Duodenal mucosa (tissue), 2 donors: Measurements from ENCODE around the gene KCNN4.

Source experiments
- H3K27ac ChIP-seq: one replicate; pipeline ENCODE4 v1.7.0; 2013; ENCODE audit warnings: low read depth, low read length
- H3K27me3 ChIP-seq, 2 donors: one replicate each; pipeline ENCODE4 v1.7.0; 2013; ENCODE audit warnings: low read length in 2 of 2, control low read depth in 1 of 2; ENCODE audit not compliant: insufficient read depth in 2 of 2, control insufficient read depth in 1 of 2
- H3K36me3 ChIP-seq, 2 donors: one replicate each; pipeline ENCODE4 v1.7.0; 2013; ENCODE audit warnings: low read length in 2 of 2, control low read depth in 1 of 2; ENCODE audit not compliant: insufficient read depth in 2 of 2, control insufficient read depth in 1 of 2
- H3K4me1 ChIP-seq, 2 donors: one replicate each; pipeline ENCODE4 v1.7.0; 2013; ENCODE audit warnings: low read length in 2 of 2, control low read depth in 1 of 2; ENCODE audit not compliant: insufficient read depth in 2 of 2, control insufficient read depth in 1 of 2
- H3K4me3 ChIP-seq, 2 donors: one replicate each; pipeline ENCODE4 v1.7.0; 2013; ENCODE audit warnings: low read length in 2 of 2, low read depth in 1 of 2
- H3K9ac ChIP-seq, 2 donors: one replicate each; pipeline ENCODE4 v1.7.0; 2013; ENCODE audit warnings: low read length in 2 of 2, low read depth in 1 of 2
- H3K9me3 ChIP-seq, 2 donors: one replicate each; pipeline ENCODE4 v1.7.0; 2013; ENCODE audit warnings: low read length in 2 of 2, control low read depth in 1 of 2; ENCODE audit not compliant: control insufficient read depth in 1 of 2

Gene KCNN4

DNA sequence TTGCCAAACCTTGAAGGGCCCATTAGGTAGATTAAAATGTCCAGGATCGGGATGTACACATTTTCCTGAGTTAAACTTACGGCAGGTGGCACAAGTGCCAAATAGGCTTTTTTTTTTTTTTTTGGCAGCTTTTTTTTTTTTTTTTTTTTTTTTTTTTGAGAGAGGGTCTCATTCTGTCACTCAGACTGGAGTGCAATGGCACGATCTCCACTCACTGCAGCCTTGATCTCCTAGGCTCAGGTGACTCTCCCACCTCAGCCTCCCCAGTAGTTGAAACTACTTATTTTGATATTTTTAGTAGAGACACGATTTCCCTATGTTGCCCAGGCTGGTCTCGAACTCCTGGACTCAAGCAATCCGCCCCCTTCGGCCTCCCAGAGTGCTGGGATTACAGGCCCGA lies 55.9 kb downstream of the KCNN4 start:
- H3K4me3 ChIP-seq = no peak overlapping the region
- peaks cover 0 to 4% of the 10 kb centered on the region in 2 donors for H3K4me1 ChIP-seq
- no peaks in the 10 kb centered on the region for H3K27me3 ChIP-seq
- no peak overlapping the region for H3K9ac ChIP-seq
- peaks cover 8 to 17% of the 10 kb centered on the region in 2 donors for H3K36me3 ChIP-seq
- H3K27ac ChIP-seq = no peak overlapping the region
- no peaks in the 10 kb centered on the region for H3K9me3 ChIP-seq

DNA sequence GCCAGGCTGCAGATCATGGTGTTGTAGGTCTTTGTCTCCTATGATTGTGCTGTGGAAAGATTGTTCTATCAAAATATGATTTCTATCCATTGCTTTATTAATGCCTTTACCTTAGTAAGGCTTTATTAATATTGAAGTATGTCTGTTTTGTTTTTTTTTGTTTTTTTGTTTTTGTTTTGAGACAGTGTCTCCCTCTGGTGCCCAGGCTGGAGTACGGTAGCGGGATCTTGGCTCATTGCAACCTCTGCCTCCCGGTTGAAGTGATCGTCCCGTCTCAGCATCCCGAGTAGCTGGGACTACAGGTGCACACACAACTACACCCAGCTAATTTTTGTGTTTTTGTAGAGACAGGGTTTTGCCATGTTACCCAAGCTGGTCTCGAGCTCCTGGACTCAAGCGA lies 57.2 kb downstream of the KCNN4 start:
- H3K4me3 ChIP-seq = no peak overlapping the region
- peaks cover 0 to 4% of the 10 kb centered on the region in 2 donors for H3K4me1 ChIP-seq
- no peaks in the 10 kb centered on the region for H3K9me3 ChIP-seq
- H3K9ac ChIP-seq = no peak overlapping the region
- H3K36me3 ChIP-seq = peaks cover 2 to 9% of the 10 kb centered on the region in 2 donors
- H3K27me3 ChIP-seq = no peaks in the 10 kb centered on the region
- H3K27ac ChIP-seq = no peak overlapping the region

DNA sequence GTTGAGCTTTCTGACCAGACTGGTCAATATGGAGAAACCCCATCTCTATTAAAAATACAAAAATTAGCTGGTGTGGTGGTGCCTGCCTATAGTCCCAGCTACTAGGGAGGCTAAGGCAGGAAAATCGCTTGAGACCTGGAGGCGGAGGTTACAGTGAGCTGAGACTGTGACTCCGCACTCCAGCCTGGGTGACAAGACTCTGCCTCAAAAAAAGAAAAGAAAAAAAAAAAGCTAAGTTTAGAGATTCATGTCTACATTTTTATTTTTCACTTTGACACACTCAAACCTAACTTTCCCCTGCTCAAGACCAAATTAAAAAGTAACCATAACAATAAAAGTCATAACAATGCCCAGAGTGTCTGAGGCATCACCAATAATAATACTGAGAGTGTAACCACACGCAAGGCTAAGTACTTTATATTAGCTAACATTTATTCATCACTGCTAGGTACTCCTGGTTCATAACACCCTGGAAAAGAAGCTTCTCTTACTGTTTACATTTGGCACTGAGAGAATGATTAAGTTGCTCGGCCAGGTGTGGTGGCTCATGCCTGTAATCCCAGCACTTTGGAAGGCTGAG lies 59.2 kb downstream of the KCNN4 start:
- H3K27me3 ChIP-seq = no peaks in the 10 kb centered on the region
- H3K9ac ChIP-seq = no peak overlapping the region
- H3K4me3 ChIP-seq = no peak overlapping the region
- H3K9me3 ChIP-seq = no peaks in the 10 kb centered on the region
- no peak overlapping the region for H3K27ac ChIP-seq
- H3K36me3 ChIP-seq = no peaks in the 10 kb centered on the region
- H3K4me1 ChIP-seq = no peaks in the 10 kb centered on the region

DNA sequence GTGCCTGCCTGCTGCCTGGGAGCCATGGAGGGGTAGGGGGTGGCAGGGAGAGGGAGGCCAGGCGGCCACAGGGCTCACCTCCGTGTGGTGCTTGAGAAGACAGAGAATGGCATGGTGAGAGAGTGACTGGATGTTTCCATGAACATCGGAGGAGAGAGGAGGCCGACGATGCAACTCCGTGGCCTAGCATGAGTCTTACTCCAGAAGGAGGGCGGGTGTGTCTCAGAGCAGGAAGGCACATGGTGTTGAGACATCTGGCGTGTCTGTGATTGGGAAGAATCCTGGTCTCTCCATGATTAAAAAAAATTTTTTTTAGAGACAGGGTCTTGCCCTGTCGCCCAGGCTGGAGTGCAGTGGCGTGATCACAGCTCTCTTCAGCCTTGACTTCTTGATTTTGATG lies 59.8 kb downstream of the KCNN4 start:
- no peak overlapping the region for H3K4me3 ChIP-seq
- no peaks in the 10 kb centered on the region for H3K36me3 ChIP-seq
- H3K9me3 ChIP-seq = no peaks in the 10 kb centered on the region
- no peak overlapping the region for H3K9ac ChIP-seq
- H3K27me3 ChIP-seq = no peaks in the 10 kb centered on the region
- H3K27ac ChIP-seq = no peak overlapping the region
- H3K4me1 ChIP-seq = no peaks in the 10 kb centered on the region

DNA sequence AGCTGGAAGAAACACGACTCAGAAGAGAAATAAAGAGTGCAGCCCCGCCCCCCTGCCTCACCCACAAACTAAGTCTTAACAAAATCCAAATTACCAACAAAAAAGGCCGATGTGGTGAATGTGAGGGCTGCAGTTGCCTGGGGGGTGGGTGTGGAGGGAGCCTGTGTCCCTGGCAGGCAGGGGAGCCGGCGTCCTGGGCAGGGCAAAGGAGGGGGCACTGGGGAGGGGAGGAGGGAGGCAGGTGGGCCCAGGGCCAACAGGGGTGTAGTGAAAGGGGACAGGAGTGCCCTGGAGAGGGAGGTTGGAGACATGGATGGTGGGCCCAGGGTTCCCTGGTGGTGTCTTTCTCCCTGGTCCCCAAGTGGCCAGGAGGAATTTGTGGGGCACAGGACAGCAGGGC lies 60.9 kb downstream of the KCNN4 start:
- H3K27me3 ChIP-seq = no peaks in the 10 kb centered on the region
- no peaks in the 10 kb centered on the region for H3K36me3 ChIP-seq
- no peak overlapping the region for H3K9ac ChIP-seq
- no peaks in the 10 kb centered on the region for H3K9me3 ChIP-seq
- H3K4me3 ChIP-seq = no peak overlapping the region
- H3K27ac ChIP-seq = no peak overlapping the region
- no peaks in the 10 kb centered on the region for H3K4me1 ChIP-seq

DNA sequence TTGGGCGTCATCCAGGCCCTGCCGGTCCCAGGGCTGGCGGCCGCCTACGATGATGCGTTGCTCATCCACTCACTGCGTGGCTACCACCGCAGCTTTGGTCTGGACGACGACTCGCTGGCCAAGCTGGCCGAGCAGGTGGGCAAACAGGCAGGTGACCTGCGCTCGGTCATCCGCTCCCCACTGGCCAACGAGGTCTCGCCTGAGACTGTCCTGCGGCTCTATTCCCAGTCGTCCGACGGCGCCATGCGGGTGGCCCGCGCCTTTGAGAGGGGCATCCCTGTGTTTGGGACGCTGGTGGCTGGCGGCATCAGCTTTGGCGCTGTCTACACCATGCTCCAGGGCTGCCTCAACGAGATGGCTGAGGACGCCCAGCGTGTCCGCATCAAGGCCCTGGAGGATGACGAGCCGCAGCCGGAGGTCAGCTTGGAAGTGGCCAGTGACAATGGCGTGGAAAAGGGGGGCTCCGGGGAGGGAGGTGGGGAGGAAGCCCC lies 61.4 kb downstream of the KCNN4 start:
- H3K4me1 ChIP-seq = no peaks in the 10 kb centered on the region
- H3K4me3 ChIP-seq = no peak overlapping the region
- H3K9ac ChIP-seq = no peak overlapping the region
- H3K9me3 ChIP-seq = no peaks in the 10 kb centered on the region
- H3K36me3 ChIP-seq = no peaks in the 10 kb centered on the region
- no peak overlapping the region for H3K27ac ChIP-seq
- no peaks in the 10 kb centered on the region for H3K27me3 ChIP-seq

DNA sequence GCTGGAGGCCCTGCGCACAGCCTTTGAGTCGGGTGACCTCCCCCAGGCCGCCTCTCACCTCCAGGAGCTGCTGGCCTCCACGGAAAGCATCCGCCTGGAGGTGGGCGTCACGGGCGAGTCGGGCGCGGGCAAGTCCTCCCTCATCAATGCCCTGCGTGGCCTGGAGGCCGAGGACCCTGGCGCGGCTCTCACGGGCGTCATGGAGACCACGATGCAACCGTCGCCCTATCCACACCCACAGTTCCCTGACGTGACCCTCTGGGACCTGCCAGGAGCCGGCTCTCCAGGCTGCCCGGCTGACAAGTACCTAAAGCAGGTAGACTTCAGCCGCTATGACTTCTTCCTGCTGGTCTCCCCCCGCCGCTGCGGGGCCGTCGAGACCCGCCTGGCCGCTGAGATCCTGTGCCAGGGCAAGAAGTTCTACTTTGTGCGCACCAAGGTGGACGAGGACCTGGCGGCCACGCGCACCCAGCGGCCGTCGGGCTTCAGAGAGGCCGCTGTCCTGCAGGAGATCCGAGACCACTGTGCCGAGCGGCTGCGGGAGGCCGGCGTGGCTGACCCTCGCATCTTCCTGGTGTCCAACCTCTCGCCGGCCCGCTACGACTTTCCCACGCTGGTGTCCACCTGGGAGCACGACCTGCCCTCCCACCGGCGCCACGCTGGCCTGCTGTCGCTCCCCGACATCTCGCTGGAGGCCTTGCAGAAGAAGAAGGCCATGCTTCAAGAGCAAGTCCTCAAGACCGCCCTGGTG lies 62.0 kb downstream of the KCNN4 start:
- H3K4me1 ChIP-seq = no peaks in the 10 kb centered on the region
- H3K27ac ChIP-seq = no peak overlapping the region

More for the DNA sequence above, 62.0 kb downstream of the KCNN4 start:
- no peak overlapping the region for H3K4me3 ChIP-seq
- H3K27me3 ChIP-seq = no peaks in the 10 kb centered on the region
- H3K36me3 ChIP-seq = no peaks in the 10 kb centered on the region
- no peak overlapping the region for H3K9ac ChIP-seq
- no peaks in the 10 kb centered on the region for H3K9me3 ChIP-seq
